Natural killer cell (primary cell): ENCODE results near the gene FAM168B. TPM values are rescaled to one million over a fixed set of nuclear protein-coding genes. Genes with fewer than 3 reads are reported as not detected.

ENCODE experiments used
- ATAC-seq, 3 donors: fragments of 150-1000 bp in 2 of 3; fragments of 200-7000 bp in 1 of 3; cut with Tn5 transposase; 1 replicate in 1 of 3; 2 replicates in 2 of 3; pipeline ENCODE4 v1.10.0; 2021; ENCODE audit warnings: mild to moderate bottlenecking in 2 of 3, moderate library complexity in 2 of 3
- DNase-seq, 2 donors: peaks; one replicate each; pipeline versions ENCODE4 v3.0.0 to v3.0.0-alpha.2; 2013 to 2021; ENCODE audit warnings: mixed read lengths in 1 of 2
- H3K27ac ChIP-seq: one replicate; pipeline ENCODE4 v1.5.1; 2013; ENCODE audit warnings: mild to moderate bottlenecking, low read length
- H3K27me3 ChIP-seq: one replicate; pipeline ENCODE4 v1.6.1; 2013; ENCODE audit warnings: low read length; ENCODE audit not compliant: control insufficient read depth, insufficient read depth
- H3K36me3 ChIP-seq: one replicate; pipeline ENCODE4 v1.6.1; 2013; ENCODE audit warnings: low read length; ENCODE audit not compliant: control insufficient read depth, insufficient read depth
- H3K4me1 ChIP-seq: one replicate; pipeline ENCODE4 v1.6.1; 2013; ENCODE audit warnings: low read length; ENCODE audit not compliant: control insufficient read depth, insufficient read depth
- H3K4me3 ChIP-seq: one replicate; pipeline ENCODE4 v1.5.1; 2013; ENCODE audit warnings: low read length
- H3K9me3 ChIP-seq: one replicate; pipeline ENCODE4 v1.6.1; 2013; ENCODE audit warnings: low read length; ENCODE audit not compliant: control insufficient read depth, insufficient read depth
- H3K27ac Mint-ChIP-seq, 2 donors: one replicate each; pipeline ENCODE4 v1.8.0; 2022; ENCODE audit warnings: mild to moderate bottlenecking in 2 of 2, mixed read lengths in 2 of 2, moderate library complexity in 1 of 2
- H3K27me3 Mint-ChIP-seq, 2 donors: one replicate each; pipeline ENCODE4 v1.8.0; 2022; ENCODE audit warnings: low read depth in 2 of 2, mixed read lengths in 2 of 2
- H3K36me3 Mint-ChIP-seq: one replicate; pipeline ENCODE4 v1.8.0; 2022; ENCODE audit warnings: mixed read lengths
- H3K4me1 Mint-ChIP-seq, 2 donors: one replicate each; pipeline ENCODE4 v1.8.0; 2022; ENCODE audit warnings: mixed read lengths in 2 of 2
- H3K4me3 Mint-ChIP-seq: one replicate; pipeline ENCODE4 v1.8.0; 2022; ENCODE audit warnings: mild to moderate bottlenecking, moderate library complexity, mixed read lengths
- H3K9me3 Mint-ChIP-seq, 2 donors: one replicate each; pipeline ENCODE4 v1.8.0; 2022; ENCODE audit warnings: mixed read lengths in 2 of 2
- CTCF ChIP-seq: fragments of 200-600 bp; IDR thresholded peaks from one replicate; pipeline ENCODE4 v1.8.0; 2022; ENCODE audit warnings: antibody characterized with exemption
- WGBS: methylation state at CpG from one replicate; pipeline ENCODE4 v1.1.7; 2013; ENCODE audit warnings: missing lambda C conversion rate; ENCODE audit not compliant: insufficient coverage; 5-methylcytosine and 5-hydroxymethylcytosine counted together
- intact Hi-C: fragments of 100-400 bp; cut with micrococcal nuclease; formaldehyde crosslinking; loops from one replicate; pipeline ENCODE4 v1.14.2; 2022
- total RNA-seq, 4 donors: library from RNA; stranded (reverse); fragments of 120-200 nt in 1 of 4; gene quantifications; one replicate each; pipeline versions ENCODE4 v1.2.3 to v1.2.4, GENCODE V29; 2013 to 2022

Gene FAM168B
- total RNA-seq, 3 donors from 2014 or later (not counting 1 experiment from before 2014, with no cell fraction given), result 56.0 to 70.7 (median 65.3) TPM

DNA sequence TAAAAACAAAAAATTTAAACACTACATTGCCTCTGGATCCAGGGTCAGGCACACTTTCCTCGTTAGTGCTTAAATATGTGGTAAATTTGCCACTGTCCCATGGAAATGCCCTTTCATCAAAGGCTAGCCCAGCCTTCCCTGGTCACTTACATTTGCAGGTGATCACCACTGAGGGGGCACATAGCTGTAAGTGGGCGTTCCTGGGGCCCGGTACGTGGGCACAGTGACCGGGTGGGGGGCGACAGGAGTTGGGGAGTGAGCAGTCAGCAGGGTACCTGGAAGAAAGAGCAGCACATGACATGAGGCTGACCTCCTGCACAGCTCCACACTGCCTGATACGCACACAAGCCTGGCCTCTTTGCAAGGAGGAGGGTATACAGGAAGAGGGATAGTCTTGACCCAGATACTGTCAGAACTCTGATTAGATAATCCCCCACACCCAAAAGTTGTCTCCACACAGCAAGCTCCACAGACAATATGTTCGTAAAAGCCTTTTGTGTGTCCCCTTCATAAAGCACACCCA lies 40.5 kb downstream of the FAM168B start:
- no peaks in the 10 kb centered on the region for H3K27me3 ChIP-seq
- TF ChIP-seq CTCF, result no peak
- peaks cover 78% of the 10 kb centered on the region for H3K36me3 ChIP-seq
- ATAC-seq (no peak), DNase-seq (no peak)
- H3K4me1 Mint-ChIP-seq, result peaks cover 26 to 47% of the 10 kb centered on the region in 2 donors
- H3K9me3 ChIP-seq, result no peaks in the 10 kb centered on the region
- H3K27me3 Mint-ChIP-seq, result no peaks in the 10 kb centered on the region
- H3K4me3 ChIP-seq, result no peak overlapping the region
- peaks cover 22% of the 10 kb centered on the region for H3K36me3 Mint-ChIP-seq
- H3K4me1 ChIP-seq, result no peaks in the 10 kb centered on the region
- H3K9me3 Mint-ChIP-seq, result no peaks in the 10 kb centered on the region
- intact Hi-C loops, result no loop called here
- no peak overlapping the region for H3K27ac ChIP-seq
- peak overlapping the region in 1 of 2 donors; percentile 38 for H3K27ac Mint-ChIP-seq
- WGBS, result over 99% methylated on average over 6 of the region's 8 CpGs
- no peak overlapping the region for H3K4me3 Mint-ChIP-seq

- intact Hi-C loops, result no loop called here
- no peaks in the 10 kb centered on the region for H3K9me3 ChIP-seq
- Mint-ChIP-seq H3K27ac (no peak overlapping the region), H3K27me3 (no peaks in the 10 kb centered on the region), H3K4me1 (peaks cover 15 to 32% of the 10 kb centered on the region in 2 donors), H3K36me3 (peaks cover 22% of the 10 kb centered on the region), H3K4me3 (no peak overlapping the region), H3K9me3 (no peaks in the 10 kb centered on the region)
- TF ChIP-seq CTCF, result no peak
- DNase-seq, result no peak
- no peak overlapping the region for H3K4me3 ChIP-seq
- peaks cover 83% of the 10 kb centered on the region for H3K36me3 ChIP-seq
- H3K27ac ChIP-seq, result no peak overlapping the region
- no peaks in the 10 kb centered on the region for H3K4me1 ChIP-seq
- H3K27me3 ChIP-seq, result no peaks in the 10 kb centered on the region
- WGBS, result 91% methylated on average over 8 of the region's 8 CpGs
- no peak for ATAC-seq
These were observed 42.4 kb downstream of the FAM168B start for GRCh38 chr2:131050896-131051295.

DNA sequence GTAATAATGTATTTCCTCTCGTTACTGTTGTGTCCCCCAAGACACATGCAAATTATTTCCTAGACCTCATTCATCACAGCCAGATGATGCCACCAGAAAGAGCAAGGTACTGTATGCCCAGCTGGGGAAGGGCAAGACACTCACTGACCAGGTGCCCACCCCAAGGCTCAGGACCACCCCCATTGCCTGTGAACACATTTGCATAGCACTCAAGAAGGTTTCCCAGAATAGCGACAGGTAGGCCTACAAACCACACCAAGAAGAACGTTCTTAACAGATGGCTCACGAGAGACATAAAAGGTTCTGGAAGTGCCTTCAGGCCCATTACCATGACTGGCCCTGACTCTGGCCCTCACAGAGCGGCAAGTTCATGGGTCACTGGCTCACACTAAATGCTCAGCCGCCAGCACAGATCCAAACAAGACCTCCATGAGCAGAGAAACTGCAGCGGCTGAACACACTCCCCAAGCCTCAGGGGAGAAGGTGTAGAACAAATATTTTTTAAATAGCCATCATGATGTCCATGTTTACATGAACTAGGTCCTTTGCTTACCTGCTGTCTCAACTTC lies 44.0 kb downstream of the FAM168B start:
- intact Hi-C loops, result no loop called here
- Mint-ChIP-seq H3K4me3 (no peak overlapping the region), H3K4me1 (peaks cover 14 to 17% of the 10 kb centered on the region in 2 donors), H3K9me3 (no peaks in the 10 kb centered on the region), H3K36me3 (peaks cover 22% of the 10 kb centered on the region), H3K27ac (no peak overlapping the region), H3K27me3 (no peaks in the 10 kb centered on the region)
- Histone ChIP-seq H3K9me3 (no peaks in the 10 kb centered on the region), H3K36me3 (peaks cover 67% of the 10 kb centered on the region), H3K4me1 (no peaks in the 10 kb centered on the region), H3K27me3 (no peaks in the 10 kb centered on the region), H3K4me3 (no peak overlapping the region), H3K27ac (no peak overlapping the region)
- no peak for DNase-seq
- 93% methylated on average over 7 of the region's 7 CpGs for WGBS
- no peak for ATAC-seq
- TF ChIP-seq CTCF, result no peak

DNA sequence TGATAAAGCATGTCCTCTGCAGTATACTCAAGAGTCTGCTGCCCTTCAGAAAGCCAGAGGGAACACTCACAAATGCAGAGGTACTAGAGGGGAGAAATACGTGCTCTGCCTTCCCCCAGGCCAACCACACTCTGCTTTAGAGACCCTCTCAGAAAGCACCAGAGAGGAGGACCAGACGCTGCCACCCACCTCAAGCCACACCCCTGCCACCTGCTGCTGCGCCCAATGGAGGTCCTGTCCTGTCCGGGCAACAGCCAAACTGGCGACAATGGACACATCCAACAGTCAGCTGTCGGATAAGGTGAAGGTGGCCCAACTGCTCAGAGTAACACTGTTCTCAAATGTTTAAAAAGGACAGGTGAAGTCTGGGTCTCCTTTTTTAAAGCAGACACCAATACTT lies 44.6 kb downstream of the FAM168B start:
- DNase-seq, result no peak

More for the DNA sequence above, 44.6 kb downstream of the FAM168B start:
- Mint-ChIP-seq H3K27ac (no peak overlapping the region), H3K4me1 (peaks cover 14 to 17% of the 10 kb centered on the region in 2 donors), H3K36me3 (peaks cover 22% of the 10 kb centered on the region), H3K9me3 (no peaks in the 10 kb centered on the region), H3K27me3 (no peaks in the 10 kb centered on the region), H3K4me3 (no peak overlapping the region)
- intact Hi-C loops, result no loop called here
- no peak overlapping the region for H3K27ac ChIP-seq
- peaks cover 63% of the 10 kb centered on the region for H3K36me3 ChIP-seq
- no peaks in the 10 kb centered on the region for H3K4me1 ChIP-seq
- no peak for ATAC-seq
- no peaks in the 10 kb centered on the region for H3K27me3 ChIP-seq
- no peak for TF ChIP-seq CTCF
- 93% methylated on average over 6 of the region's 6 CpGs for WGBS
- H3K9me3 ChIP-seq, result no peaks in the 10 kb centered on the region
- no peak overlapping the region for H3K4me3 ChIP-seq
